A204.1 (cell line): Measurements from ENCODE around the gene C9orf72.
"Not testable (repeated sequence)": the region's sequence is repeated elsewhere in the genome, so short reads cannot be mapped to it uniquely, and the experiment has no call there.

ENCODE experiments used
- FAIRE-seq: peaks from 2 replicates; lab custom pipeline; 2012; peaks lifted over from hg19 to GRCh38; lab: Jason Lieb, UNC

The C9orf72 gene

GRCh38 chr9:27510780-27511179, 62.5 kb downstream of the C9orf72 start:
- no peak for FAIRE-seq

- no peak for FAIRE-seq
These were observed 66.3 kb downstream of the C9orf72 start for GRCh38 chr9:27506981-27507380.

- no peak for FAIRE-seq
These were observed 67.5 kb downstream of the C9orf72 start for GRCh38 chr9:27505744-27506161.

GRCh38 chr9:27504259-27504658, 69.0 kb downstream of the C9orf72 start:
- FAIRE-seq = no peak

GRCh38 chr9:27503623-27504022, 69.7 kb downstream of the C9orf72 start:
- no peak for FAIRE-seq

GRCh38 chr9:27500902-27501301, 72.4 kb downstream of the C9orf72 start:
- FAIRE-seq = not testable (repeated sequence)

- no peak for FAIRE-seq
These were observed 73.8 kb downstream of the C9orf72 start for GRCh38 chr9:27499451-27499850.

GRCh38 chr9:27497883-27498417, 75.3 kb downstream of the C9orf72 start:
- FAIRE-seq = no peak
